ENCODE data around the gene ADGRG6. TPM values are rescaled to one million over a fixed set of nuclear protein-coding genes. Genes with fewer than 3 reads are reported as not detected.

The ADGRG6 gene
- total RNA-seq, 1 donor from 2014 or later: 39.1 TPM

DNA sequence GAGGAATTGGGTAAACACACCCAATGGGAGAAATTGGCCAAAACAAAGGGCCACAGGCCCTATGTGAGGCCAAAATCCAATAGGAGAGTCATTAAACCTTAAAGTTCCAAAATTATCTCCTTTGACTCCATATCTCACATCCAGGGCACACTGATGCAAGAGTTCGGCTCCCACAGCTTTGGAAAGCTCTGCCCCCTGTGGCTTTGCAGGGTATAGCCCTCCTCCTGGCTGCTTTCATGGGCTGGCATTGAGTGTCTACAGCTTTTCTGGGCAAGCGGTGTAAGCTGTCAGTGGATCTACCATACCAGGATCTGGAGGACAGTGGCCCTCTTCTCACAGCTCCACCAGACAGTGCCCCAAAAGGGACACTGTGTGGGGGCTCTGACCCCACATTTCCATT is 160.5 kb downstream of the ADGRG6 start:
- H3K4me3 ChIP-seq (ENCODE audit: low read depth, low read length): no peak overlapping the region
- no peaks in the 10 kb centered on the region for H3K36me3 ChIP-seq (ENCODE audit: control insufficient read depth, insufficient read depth, low read length)
- no peaks in the 10 kb centered on the region for H3K27me3 ChIP-seq (ENCODE audit: control insufficient read depth, insufficient read depth, low read length)
- TF ChIP-seq, protein P1, sequence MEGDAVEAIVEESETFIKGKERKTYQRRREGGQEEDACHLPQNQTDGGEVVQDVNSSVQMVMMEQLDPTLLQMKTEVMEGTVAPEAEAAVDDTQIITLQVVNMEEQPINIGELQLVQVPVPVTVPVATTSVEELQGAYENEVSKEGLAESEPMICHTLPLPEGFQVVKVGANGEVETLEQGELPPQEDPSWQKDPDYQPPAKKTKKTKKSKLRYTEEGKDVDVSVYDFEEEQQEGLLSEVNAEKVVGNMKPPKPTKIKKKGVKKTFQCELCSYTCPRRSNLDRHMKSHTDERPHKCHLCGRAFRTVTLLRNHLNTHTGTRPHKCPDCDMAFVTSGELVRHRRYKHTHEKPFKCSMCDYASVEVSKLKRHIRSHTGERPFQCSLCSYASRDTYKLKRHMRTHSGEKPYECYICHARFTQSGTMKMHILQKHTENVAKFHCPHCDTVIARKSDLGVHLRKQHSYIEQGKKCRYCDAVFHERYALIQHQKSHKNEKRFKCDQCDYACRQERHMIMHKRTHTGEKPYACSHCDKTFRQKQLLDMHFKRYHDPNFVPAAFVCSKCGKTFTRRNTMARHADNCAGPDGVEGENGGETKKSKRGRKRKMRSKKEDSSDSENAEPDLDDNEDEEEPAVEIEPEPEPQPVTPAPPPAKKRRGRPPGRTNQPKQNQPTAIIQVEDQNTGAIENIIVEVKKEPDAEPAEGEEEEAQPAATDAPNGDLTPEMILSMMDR (IDR thresholded peaks at IDR 0.05; ENCODE audit: insufficient read depth, low read length, poor library complexity, severe bottlenecking): no peak
- no peak for DNase-seq (ENCODE audit: low read depth)

DNA sequence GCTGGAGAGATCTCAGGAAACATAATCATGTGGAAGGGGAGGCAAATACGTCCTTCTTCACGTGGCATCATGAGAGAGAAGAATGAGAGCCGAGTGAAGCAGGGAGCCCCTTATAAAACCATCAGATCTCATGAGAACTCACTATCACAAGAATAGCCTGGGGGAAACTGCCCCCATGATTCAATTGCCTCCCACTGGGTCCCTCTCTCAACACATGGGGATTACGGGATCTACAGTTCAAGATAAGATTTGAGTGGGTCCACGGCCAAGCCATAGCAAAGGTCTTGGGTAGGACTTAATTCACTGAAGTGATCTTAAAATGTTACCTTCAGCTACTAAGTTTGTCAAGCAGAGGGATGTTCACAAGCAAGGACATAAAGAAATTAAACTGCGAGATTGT is 162.2 kb downstream of the ADGRG6 start:
- H3K4me3 ChIP-seq (ENCODE audit: low read depth, low read length): no peak overlapping the region
- H3K27me3 ChIP-seq (ENCODE audit: control insufficient read depth, insufficient read depth, low read length): no peaks in the 10 kb centered on the region
- H3K36me3 ChIP-seq (ENCODE audit: control insufficient read depth, insufficient read depth, low read length): no peaks in the 10 kb centered on the region
- no peak for DNase-seq (ENCODE audit: low read depth)
- TF ChIP-seq, protein P1 (IDR thresholded peaks at IDR 0.05; ENCODE audit: insufficient read depth, low read length, poor library complexity, severe bottlenecking): no peak

DNA sequence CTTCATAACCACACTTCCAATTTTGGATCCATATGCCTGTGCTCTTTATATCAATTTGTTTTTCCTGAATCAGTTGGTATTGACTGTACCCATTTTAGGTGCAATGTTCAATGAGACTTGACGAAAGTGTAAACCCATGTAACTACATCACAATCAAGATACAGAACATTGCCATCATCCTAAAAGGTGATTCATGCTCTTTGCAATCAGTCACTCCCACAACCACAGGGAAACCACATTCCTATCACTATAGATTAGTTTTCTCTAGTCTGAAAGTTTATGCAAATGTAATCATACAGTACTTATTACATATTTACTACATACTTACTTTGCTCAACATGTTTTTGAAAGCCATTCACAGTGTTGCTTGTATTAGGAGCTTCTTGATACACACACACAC is 167.4 kb downstream of the ADGRG6 start:
- H3K4me3 ChIP-seq (ENCODE audit: low read depth, low read length): no peak overlapping the region
- H3K27me3 ChIP-seq (ENCODE audit: control insufficient read depth, insufficient read depth, low read length): no peaks in the 10 kb centered on the region
- DNase-seq (ENCODE audit: low read depth): no peak
- TF ChIP-seq, protein P1 (IDR thresholded peaks at IDR 0.05; ENCODE audit: insufficient read depth, low read length, poor library complexity, severe bottlenecking): no peak
- H3K36me3 ChIP-seq (ENCODE audit: control insufficient read depth, insufficient read depth, low read length): no peaks in the 10 kb centered on the region

DNA sequence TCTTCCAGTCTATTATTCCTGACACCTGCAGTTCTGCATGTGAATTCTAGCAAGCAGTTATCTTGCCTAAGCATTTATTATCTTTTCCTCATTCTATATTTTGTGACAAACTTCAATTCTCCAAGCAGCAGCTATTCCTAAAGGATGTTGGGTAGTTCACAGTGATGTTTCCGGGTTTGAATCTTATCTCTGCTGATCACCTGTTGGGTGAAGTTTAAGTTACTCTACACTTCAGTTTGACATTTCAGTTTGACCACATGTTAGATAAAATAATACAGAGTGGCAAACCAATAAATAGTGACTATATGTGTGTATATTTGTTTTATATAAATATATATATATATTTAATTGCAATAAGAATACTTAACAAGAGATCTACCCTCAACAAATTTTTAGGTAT is 168.6 kb downstream of the ADGRG6 start:
- H3K36me3 ChIP-seq (ENCODE audit: control insufficient read depth, insufficient read depth, low read length): no peaks in the 10 kb centered on the region
- TF ChIP-seq, protein P1 (IDR thresholded peaks at IDR 0.05; ENCODE audit: insufficient read depth, low read length, poor library complexity, severe bottlenecking): no peak
- H3K27me3 ChIP-seq (ENCODE audit: control insufficient read depth, insufficient read depth, low read length): no peaks in the 10 kb centered on the region
- no peak overlapping the region for H3K4me3 ChIP-seq (ENCODE audit: low read depth, low read length)
- no peak for DNase-seq (ENCODE audit: low read depth)

DNA sequence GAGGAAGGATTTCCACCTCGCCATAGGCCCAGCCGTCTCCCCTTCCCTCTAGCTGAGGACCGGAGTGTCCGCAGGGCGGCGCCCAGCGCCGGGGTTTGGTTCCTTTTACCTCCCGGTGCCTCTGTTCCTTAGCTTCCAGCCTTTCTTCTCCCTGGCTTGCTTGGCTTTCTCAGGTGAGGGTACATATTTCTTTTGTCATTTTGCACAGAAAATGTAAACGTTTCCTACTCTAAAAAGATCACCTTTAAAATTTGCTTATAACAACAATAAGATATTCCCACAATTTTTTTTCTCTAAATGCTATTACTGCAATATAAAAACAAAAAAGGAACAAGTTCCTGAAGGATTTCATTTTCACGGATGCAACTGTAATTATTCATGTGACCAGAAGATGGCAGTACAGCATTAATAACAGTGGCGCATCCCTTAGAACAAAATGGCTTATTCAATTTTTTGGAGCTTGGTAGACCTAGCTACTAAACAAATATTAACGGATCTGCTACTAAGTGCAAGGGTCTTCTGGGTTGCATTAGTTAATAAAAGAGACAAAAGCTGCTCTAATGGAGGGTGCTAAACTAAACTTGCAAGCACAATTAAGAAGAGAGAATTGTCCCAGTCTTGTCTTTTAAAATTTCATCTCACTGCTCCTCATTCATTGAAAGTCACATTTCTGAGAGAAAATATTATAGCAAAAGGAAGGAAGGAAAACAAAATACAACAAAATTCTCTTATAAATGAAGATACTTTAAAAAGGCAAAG is 172.9 kb downstream of the ADGRG6 start:
- Histone ChIP-seq H3K27me3 (ENCODE audit: control insufficient read depth, insufficient read depth, low read length) (no peaks in the 10 kb centered on the region), H3K36me3 (ENCODE audit: control insufficient read depth, insufficient read depth, low read length) (no peaks in the 10 kb centered on the region), H3K4me3 (ENCODE audit: low read depth, low read length) (no peak overlapping the region)
- TF ChIP-seq, protein P1 (IDR thresholded peaks at IDR 0.05; ENCODE audit: insufficient read depth, low read length, poor library complexity, severe bottlenecking): peak; percentile 57
- DNase-seq (ENCODE audit: low read depth): peak; percentile 25

DNA sequence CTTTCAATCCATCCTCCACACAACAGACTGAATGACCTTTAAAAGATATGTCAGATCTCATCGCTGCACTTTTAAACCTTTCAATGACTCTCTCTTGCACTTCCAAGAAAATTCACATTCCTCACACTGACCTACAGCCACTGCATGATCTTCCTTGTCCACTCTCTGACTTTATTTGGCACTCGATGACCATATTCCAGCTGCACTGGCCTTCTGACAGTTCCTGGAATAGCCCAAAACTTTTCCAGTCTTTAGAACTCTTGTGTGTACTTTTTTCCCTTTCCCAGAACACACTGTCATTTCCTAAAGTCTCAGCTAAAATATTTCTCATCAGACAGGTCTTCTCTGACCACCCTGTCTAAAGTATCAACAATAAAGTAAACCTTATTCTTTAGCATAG is 174.6 kb downstream of the ADGRG6 start:
- TF ChIP-seq, protein P1 (IDR thresholded peaks at IDR 0.05; ENCODE audit: insufficient read depth, low read length, poor library complexity, severe bottlenecking): no peak
- DNase-seq (ENCODE audit: low read depth): no peak
- Histone ChIP-seq H3K36me3 (ENCODE audit: control insufficient read depth, insufficient read depth, low read length) (no peaks in the 10 kb centered on the region), H3K4me3 (ENCODE audit: low read depth, low read length) (no peak overlapping the region), H3K27me3 (ENCODE audit: control insufficient read depth, insufficient read depth, low read length) (no peaks in the 10 kb centered on the region)
